NB4 (cell line): ENCODE data around the gene CFAP65.

Source experiments
- POLR2A ChIP-seq: IDR thresholded peaks from 2 replicates; pipeline ENCODE4 v1.6.1; 2011; ENCODE audit warnings: mild to moderate bottlenecking; ENCODE audit not compliant: insufficient read length; ENCODE audit errors: extremely low read depth
- TF ChIP-seq, protein P1 (sequence below): IDR thresholded peaks from one replicate; pipeline ENCODE4 v1.5.1; 2012; ENCODE audit warnings: low read depth, low read length

DNA sequence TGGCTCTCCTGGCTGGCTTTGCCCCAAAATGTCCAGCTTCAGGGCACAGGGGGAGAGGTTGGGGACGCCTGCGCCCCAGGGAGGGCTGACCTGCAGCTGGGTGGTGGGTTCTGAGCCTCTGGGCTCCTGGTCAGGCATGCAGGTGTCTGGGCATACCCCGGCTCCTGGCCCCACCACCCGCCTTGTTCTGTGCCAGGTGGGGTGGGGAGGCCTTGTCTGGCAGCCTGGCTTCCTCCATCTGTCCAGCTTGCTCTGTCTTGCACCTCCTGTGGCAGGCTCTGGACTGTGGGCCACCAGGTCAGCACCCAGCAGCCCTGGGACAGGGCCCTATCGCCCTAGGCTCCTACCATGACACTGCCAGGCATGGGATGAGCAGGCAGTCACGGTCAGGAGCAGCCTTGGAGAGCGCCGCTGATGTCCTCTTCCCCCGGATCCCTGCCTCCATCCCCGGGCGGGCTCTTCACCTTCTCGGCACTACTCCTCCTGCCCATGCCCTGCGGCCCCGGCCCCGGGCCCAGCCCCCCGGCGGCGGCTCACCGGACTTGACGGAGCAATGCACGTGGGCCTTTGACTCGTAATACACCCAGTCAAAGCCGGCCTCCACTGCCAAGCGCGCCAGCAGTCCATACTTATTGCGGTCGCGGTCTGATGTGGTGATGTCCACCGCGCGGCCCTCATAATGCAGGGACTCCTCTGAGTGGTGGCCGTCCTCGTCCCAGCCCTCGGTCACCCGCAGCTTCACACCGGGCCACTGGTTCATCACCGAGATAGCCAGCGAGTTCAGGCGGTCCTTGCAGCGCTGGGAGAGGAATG is 15.8 kb upstream of the CFAP65 start:
- TF ChIP-seq, protein P1, sequence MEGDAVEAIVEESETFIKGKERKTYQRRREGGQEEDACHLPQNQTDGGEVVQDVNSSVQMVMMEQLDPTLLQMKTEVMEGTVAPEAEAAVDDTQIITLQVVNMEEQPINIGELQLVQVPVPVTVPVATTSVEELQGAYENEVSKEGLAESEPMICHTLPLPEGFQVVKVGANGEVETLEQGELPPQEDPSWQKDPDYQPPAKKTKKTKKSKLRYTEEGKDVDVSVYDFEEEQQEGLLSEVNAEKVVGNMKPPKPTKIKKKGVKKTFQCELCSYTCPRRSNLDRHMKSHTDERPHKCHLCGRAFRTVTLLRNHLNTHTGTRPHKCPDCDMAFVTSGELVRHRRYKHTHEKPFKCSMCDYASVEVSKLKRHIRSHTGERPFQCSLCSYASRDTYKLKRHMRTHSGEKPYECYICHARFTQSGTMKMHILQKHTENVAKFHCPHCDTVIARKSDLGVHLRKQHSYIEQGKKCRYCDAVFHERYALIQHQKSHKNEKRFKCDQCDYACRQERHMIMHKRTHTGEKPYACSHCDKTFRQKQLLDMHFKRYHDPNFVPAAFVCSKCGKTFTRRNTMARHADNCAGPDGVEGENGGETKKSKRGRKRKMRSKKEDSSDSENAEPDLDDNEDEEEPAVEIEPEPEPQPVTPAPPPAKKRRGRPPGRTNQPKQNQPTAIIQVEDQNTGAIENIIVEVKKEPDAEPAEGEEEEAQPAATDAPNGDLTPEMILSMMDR, result no peak
- TF ChIP-seq POLR2A, result no peak
